Measurements from ENCODE around the gene TBC1D14.
"Not testable (repeated sequence)": the region's sequence is repeated elsewhere in the genome, so short reads cannot be mapped to it uniquely, and the experiment has no call there.

The TBC1D14 gene

DNA sequence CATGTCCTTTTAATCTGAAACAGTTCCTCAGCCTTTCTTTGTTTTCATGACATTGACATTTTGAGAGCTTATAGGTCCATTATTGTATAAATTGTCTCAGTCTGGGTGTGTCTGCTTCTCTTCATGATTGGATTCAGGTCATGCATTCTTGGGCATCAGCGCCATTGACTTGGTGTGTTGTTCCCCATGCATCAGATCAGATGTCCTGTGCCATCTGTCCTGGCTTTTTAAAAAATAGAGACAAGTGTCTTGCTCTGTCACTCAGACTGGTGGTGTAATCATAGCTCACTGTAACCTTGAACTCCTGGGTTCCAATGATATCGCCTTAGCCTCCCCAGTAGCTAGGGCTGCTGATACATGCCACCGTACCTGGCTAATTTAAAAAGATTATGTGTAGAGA is 55.7 kb downstream of the TBC1D14 start:
- Mint-ChIP-seq H3K4me1 (ENCODE audit: low read depth) (peaks cover 8% of the 10 kb centered on the region), H3K27me3 (ENCODE audit: low read depth) (no peaks in the 10 kb centered on the region), H3K9me3 (no peaks in the 10 kb centered on the region), H3K4me3 (no peak overlapping the region), H3K36me3 (ENCODE audit: low read depth) (no peaks in the 10 kb centered on the region), H3K27ac (no peak overlapping the region)
- no peak for DNase-seq (ENCODE audit: low spot score)

DNA sequence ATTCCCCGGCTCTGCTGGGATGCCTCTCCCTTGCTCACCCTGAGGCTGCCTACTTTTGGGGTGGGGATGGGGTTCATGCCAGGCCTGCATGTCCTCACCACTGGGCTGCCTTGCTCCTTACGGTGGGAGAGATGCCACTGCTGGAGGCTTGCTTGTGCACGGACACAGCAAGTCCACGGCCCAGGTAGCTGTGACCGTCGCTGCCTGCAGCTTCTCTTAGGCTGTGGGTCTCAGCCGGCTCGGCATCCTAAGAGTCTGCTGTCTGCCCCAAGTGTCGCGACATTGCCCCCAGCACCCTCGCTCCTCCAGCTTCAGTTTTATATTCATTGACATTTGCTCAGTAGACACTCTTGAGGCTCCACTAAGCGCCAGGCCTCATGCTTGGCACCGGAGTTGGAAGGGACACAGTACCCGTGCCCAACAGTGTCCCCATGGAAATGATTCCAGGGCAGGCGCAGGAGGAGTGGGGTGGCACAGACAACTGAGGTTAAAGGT is 58.3 kb downstream of the TBC1D14 start:
- Mint-ChIP-seq H3K36me3 (ENCODE audit: low read depth) (no peaks in the 10 kb centered on the region), H3K4me1 (ENCODE audit: low read depth) (peaks cover 8% of the 10 kb centered on the region), H3K27me3 (ENCODE audit: low read depth) (no peaks in the 10 kb centered on the region), H3K9me3 (no peaks in the 10 kb centered on the region), H3K27ac (no peak overlapping the region), H3K4me3 (no peak overlapping the region)
- DNase-seq (ENCODE audit: low spot score) = no peak

DNA sequence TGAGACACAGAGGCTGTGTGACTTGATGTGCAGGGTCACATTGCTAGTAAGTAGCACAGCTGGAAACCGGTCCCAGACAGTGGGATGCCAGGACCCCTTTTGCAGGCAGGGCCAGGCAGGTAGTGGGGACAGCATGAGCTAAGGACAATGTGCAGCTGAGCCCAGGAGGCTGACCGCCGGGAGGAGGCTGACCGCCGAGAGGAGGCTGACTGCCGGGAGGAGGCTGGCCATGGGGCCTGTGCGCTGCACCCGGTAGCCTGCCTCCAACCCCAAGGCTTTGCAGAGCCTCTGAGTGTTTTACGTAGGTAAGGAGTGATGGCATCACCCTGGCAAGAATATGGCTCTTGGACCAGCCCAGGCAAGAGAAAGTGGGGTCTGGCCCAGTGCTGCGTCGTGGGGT is 58.9 kb downstream of the TBC1D14 start:
- H3K4me3 Mint-ChIP-seq = no peak overlapping the region
- no peaks in the 10 kb centered on the region for H3K27me3 Mint-ChIP-seq (ENCODE audit: low read depth)
- no peak overlapping the region for H3K27ac Mint-ChIP-seq
- H3K4me1 Mint-ChIP-seq (ENCODE audit: low read depth) = peaks cover 8% of the 10 kb centered on the region
- no peak for DNase-seq (ENCODE audit: low spot score)
- no peaks in the 10 kb centered on the region for H3K36me3 Mint-ChIP-seq (ENCODE audit: low read depth)
- no peaks in the 10 kb centered on the region for H3K9me3 Mint-ChIP-seq

DNA sequence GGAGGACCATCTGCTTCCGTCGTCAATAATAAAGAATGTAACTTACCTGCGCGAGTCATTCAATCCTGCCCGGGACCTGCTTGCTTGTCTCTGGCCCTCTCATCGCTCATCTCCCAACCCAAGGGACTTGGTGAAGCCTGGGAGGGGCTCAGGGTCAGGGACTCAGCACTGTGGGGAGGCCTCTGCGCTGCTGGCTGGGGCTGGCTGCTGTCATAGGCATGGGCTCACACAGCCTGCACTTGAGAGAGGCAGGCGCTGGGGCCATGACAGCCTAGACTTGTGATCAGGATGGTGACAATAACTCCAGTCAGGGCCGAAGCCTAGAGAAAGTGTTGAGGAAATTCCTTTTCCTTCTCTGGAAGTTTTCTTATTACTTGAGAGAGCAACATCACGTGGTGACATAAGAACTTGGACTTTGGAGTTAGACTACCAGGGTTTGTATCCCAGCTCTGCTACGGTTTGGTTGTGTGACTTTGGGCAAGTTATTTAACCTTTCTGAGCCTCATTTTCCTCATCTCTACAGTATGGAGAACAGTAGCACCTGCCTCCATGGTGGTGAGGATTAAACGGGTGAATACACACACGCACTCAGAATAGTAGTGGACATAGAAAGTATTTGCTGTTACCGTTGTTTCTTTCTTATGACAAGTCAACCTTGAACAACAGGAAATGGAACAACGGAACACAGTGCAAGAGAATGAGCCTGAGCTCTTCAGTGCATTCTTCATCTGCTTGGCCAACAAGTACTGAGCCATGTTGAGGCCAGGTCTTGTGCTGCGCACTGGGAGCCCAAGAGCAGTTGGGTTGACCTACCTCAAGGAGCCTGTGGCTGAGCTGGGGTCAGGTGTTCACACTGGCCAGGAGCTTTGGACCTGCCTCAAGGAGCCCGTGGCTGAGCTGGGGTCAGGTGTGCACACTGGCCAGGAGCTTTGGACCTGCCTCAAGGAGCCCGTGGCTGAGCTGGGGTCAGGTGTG is 60.5 kb downstream of the TBC1D14 start:
- Mint-ChIP-seq H3K27ac (no peak overlapping the region), H3K36me3 (ENCODE audit: low read depth) (no peaks in the 10 kb centered on the region), H3K9me3 (no peaks in the 10 kb centered on the region), H3K4me3 (no peak overlapping the region), H3K27me3 (ENCODE audit: low read depth) (no peaks in the 10 kb centered on the region), H3K4me1 (ENCODE audit: low read depth) (peaks cover 6% of the 10 kb centered on the region)
- DNase-seq (ENCODE audit: low spot score) = no peak

DNA sequence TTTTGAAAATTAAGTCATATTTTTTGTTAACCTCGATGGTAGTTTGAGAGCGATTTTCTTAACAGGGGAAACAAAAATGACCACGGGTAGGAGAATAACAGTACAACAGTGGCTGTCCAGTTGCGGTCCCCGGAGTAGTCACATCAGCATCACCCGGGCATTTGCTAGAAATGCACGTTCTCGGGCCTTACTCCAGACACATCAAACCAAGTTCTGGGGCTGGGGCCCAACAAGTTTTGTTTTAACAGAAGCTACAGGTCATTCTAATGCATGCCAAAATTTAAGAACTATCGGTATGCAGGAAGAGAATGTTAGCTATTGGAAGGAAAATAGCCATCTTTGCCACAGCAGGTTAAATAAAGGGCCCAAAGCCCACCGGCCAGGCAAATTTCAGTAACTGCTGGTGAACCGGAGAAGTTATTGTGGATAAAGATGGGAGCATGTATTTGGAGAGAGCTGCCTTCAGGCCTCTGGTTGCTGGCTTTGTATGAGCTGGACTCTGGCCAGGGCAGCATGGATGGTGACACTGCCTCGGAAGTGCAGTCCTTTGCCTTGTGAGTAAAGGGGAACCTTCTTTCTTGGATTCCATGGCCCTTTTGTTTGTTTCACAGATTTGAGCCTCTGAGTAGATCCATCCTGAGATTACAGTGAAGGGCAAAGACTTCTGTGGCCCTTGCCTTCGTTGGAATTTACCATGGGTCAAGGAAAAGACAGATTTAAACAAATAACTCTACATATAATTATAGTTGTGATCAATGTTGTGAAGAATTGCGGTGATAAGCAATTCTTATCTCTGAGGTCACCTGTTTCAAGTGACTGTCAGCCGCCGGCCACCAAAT is 62.1 kb downstream of the TBC1D14 start:
- Mint-ChIP-seq H3K4me1 (ENCODE audit: low read depth) (peaks cover 10% of the 10 kb centered on the region), H3K9me3 (no peaks in the 10 kb centered on the region), H3K27me3 (ENCODE audit: low read depth) (no peaks in the 10 kb centered on the region)

DNA sequence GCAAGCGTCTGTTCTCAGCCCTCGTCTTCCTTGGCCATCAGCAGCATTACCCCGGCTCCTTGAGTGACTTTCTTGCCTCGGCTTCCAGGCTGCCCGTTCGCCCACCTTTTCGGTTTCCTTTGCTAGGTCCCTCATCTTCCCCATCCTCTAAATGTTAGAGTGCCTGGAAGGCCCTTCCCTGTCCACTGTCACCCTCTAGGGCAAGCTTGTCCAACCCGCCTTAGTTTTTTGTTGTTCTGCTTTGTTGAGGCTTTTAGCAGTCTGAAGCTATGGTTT is 62.7 kb downstream of the TBC1D14 start:
- H3K9me3 Mint-ChIP-seq = no peaks in the 10 kb centered on the region
- peaks cover 4% of the 10 kb centered on the region for H3K36me3 Mint-ChIP-seq (ENCODE audit: low read depth)
- H3K4me3 Mint-ChIP-seq = no peak overlapping the region
- H3K4me1 Mint-ChIP-seq (ENCODE audit: low read depth) = peaks cover 10% of the 10 kb centered on the region
- H3K27ac Mint-ChIP-seq = no peak overlapping the region
- H3K27me3 Mint-ChIP-seq (ENCODE audit: low read depth) = no peaks in the 10 kb centered on the region
- no peak for DNase-seq (ENCODE audit: low spot score)

More for the DNA sequence above, 62.1 kb downstream of the TBC1D14 start:
- DNase-seq (ENCODE audit: low spot score) = no peak
- Mint-ChIP-seq H3K27ac (no peak overlapping the region), H3K4me3 (no peak overlapping the region), H3K36me3 (ENCODE audit: low read depth) (peaks cover 4% of the 10 kb centered on the region)

DNA sequence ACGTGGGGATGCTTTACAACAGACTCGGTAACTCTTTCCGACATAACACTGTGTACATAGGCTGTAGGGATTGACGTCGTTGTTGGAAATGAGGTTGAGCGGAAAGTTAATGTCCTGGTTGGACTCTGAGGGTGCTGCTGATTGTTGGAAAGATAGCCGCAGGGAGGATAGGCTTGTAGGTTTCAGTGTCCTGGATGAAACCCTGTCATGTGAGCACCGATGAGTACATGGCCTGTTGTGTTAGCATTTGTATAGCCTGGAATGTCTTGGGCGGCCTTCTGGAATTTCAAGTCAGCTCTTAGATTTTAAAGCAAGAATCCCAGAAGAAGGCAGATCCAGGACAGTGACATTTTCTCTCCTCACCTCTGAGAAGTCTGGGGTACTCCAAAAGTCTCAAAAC is 63.3 kb downstream of the TBC1D14 start:
- Mint-ChIP-seq H3K36me3 (ENCODE audit: low read depth) (peaks cover 4% of the 10 kb centered on the region), H3K27me3 (ENCODE audit: low read depth) (no peaks in the 10 kb centered on the region), H3K27ac (no peak overlapping the region), H3K4me1 (ENCODE audit: low read depth) (peaks cover 10% of the 10 kb centered on the region), H3K4me3 (no peak overlapping the region), H3K9me3 (no peaks in the 10 kb centered on the region)
- DNase-seq (ENCODE audit: low spot score) = no peak

DNA sequence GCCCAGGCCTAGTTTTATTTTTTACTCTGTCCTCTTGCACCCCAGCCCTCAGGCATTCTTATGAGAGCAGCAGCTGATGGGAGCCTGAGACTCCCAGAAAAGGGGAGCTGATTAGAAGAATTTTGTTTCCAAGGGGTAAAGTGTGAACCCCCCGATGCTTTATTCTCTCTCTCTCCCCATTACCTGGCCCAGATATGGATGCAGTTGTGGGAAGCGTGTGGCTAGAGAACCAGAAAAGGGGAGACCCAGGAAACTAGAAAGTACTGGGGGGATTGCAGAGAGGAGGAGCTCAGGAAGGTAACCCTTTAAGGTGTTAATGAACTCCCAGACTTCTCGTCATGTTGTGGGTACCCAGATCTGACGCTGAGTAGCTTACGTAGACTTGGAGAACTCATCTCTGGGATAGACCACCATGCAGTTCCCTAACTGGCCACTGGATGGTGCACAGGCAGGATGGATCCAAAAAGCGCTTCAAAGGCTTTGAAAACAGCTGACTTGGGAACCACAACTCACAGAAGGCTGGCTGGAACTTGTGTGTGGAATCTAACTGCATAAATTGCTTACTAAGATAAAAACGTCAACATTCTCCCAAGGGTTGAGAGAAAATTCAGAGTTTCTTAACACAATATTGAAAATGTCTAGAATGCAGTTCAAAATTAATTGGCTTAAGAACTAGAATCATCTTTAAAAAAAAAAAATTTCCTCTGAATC is 64.7 kb downstream of the TBC1D14 start:
- Mint-ChIP-seq H3K4me1 (ENCODE audit: low read depth) (peaks cover 10% of the 10 kb centered on the region), H3K4me3 (no peak overlapping the region), H3K27me3 (ENCODE audit: low read depth) (no peaks in the 10 kb centered on the region), H3K9me3 (no peaks in the 10 kb centered on the region), H3K27ac (no peak overlapping the region), H3K36me3 (ENCODE audit: low read depth) (peaks cover 4% of the 10 kb centered on the region)
- DNase-seq (ENCODE audit: low spot score) = peak; percentile 70

DNA sequence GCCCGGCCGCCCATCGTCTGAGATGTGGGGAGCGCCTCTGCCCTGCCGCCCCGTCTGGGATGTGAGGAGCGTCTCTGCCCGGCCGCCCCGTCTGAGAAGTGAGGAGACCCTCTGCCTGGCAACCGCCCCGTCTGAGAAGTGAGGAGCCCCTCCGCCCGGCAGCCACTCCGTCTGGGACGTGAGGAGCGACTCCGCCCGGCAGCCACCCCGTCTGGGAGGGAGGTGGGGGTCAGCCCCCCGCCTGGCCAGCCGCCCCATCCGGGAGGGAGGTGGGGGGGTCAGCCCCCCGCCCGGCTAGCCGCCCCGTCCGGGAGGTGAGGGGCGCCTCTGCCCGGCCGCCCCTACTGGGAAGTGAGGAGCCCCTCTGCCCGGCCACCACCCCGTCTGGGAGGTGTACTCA is 68.2 kb downstream of the TBC1D14 start:
- H3K27ac Mint-ChIP-seq; DNase-seq (ENCODE audit: low spot score); H3K36me3 Mint-ChIP-seq (ENCODE audit: low read depth); H3K4me3 Mint-ChIP-seq; H3K9me3 Mint-ChIP-seq; H3K27me3 Mint-ChIP-seq (ENCODE audit: low read depth): not testable (repeated sequence)
- H3K4me1 Mint-ChIP-seq (ENCODE audit: low read depth) = peaks cover 11% of the 10 kb centered on the region

DNA sequence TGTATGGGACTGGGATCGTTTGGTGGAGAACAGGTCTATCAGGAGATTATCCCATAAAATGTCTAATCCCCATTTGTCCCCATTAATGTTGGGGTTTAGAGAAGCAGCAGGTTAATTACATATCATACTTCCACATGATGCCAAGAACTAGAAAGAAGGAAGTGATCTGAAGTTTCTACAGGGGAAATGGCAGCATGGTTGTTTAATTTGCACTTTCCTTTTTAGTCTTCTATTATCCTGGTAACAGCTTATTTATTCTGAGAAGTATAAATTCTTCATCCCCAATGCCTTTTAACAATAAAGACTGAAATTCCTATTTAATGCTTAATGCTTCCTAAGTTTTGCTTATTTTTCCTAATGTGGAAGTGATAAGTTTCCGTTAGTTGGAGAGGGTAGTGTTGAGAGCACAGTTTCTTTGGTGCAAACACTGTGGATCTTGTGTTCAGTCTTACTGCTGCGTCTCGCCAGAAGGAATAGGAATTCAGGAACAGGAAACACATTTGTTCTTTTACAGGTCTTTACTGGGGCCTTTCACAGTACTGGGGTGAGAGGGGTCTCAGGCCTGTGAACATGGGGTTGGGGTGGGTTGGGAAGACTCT is 74.0 kb downstream of the TBC1D14 start:
- Mint-ChIP-seq H3K9me3 (no peaks in the 10 kb centered on the region), H3K4me1 (ENCODE audit: low read depth) (peaks cover 30% of the 10 kb centered on the region), H3K27ac (no peak overlapping the region), H3K36me3 (ENCODE audit: low read depth) (peaks cover 2% of the 10 kb centered on the region), H3K4me3 (no peak overlapping the region), H3K27me3 (ENCODE audit: low read depth) (no peaks in the 10 kb centered on the region)
- no peak for DNase-seq (ENCODE audit: low spot score)

DNA sequence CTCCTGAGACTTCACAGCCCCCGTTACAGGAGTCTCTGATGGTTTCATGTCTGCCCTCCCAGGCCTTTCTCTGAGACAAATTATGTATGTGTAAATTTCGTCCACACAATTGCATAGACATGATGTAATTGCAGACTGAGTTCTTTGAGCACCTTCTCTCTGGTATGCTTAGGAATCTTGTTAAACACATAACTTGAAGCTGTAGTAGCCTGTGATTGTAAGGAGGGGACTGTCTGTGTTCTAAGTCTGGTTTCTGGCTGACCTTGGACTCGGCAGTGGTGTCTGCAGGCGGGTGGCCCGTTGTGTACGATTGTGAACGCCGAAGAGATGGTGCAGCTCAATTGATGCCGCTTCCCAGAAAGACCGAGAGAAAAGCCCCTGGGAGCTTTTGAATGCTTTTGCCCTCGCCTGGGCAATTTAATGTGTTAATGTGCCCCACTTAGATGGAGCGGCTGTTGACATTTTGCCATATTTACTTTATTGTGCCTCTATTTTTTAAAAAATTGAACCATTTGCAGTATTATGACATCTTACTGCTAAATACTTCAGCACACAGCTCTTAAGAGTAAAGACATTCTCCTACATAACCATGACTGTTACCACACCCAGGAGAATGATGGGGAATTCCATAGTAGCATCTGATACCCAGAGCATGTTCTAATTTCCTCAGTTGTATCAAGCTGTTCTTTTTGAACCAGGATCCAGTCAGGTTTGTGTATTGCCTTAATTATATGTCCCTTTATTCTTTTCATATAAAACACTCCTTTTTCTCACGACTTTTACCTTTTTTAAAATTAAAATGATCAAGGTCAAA is 75.2 kb downstream of the TBC1D14 start:
- Mint-ChIP-seq H3K36me3 (ENCODE audit: low read depth) (peaks cover 8% of the 10 kb centered on the region), H3K27ac (no peak overlapping the region), H3K27me3 (ENCODE audit: low read depth) (no peaks in the 10 kb centered on the region), H3K4me3 (peak overlapping the region; percentile 92), H3K9me3 (no peaks in the 10 kb centered on the region), H3K4me1 (ENCODE audit: low read depth) (peaks cover 42% of the 10 kb centered on the region)
- DNase-seq (ENCODE audit: low spot score) = no peak

DNA sequence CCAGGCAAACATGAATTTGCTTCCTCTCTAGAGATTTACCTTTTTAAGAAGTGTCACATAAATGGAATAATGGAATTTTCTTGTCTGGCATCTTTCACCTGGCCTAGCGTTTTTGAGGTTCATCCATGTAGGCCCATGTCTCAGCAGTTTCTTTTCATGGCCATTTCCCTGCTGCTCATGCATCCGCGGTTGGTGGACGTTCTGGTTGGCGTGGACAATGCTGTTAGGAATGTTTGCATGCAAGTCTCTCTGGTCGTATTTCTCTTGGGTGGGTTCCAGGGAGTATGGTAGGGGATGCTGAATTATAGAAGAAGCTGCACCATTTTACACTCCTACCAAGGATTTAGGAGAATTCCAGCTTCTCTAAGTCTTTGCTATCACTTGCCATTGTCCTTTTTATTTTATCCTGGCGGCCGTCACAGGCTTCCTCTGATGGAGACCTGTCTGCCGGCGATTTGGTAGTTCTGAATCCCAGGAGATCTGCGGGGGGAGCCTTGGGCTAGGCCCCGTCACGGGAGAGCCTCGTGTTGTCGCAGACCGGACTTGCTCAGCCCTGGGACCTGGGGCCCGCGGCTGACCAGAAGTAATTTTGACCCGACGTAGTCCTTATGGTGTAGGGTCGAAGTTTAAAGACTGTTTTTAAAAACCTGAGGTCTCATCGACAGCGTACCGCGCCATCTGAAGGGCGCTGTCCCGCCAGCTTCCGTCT is 76.6 kb downstream of the TBC1D14 start:
- Mint-ChIP-seq H3K4me3 (peak overlapping the region; percentile 92), H3K4me1 (ENCODE audit: low read depth) (peaks cover 46% of the 10 kb centered on the region)

More for the DNA sequence above, 76.6 kb downstream of the TBC1D14 start:
- H3K27me3 Mint-ChIP-seq (ENCODE audit: low read depth) = no peaks in the 10 kb centered on the region
- no peaks in the 10 kb centered on the region for H3K9me3 Mint-ChIP-seq
- peaks cover 13% of the 10 kb centered on the region for H3K36me3 Mint-ChIP-seq (ENCODE audit: low read depth)
- peak overlapping the region; percentile 93 for H3K27ac Mint-ChIP-seq
- DNase-seq (ENCODE audit: low spot score) = no peak
